IPS DF 6.9 (cell line): ENCODE data around the gene TAF7L.
"Not testable (repeated sequence)": the region's sequence is repeated elsewhere in the genome, so short reads cannot be mapped to it uniquely, and the experiment has no call there.

Experiments
- DNase-seq: peaks from one replicate; pipeline ENCODE4 v3.0.0-alpha.2; 2013; ENCODE audit warnings: low read depth, low spot score
- H3K27ac ChIP-seq: one replicate; pipeline ENCODE4 v1.5.1; 2013; ENCODE audit warnings: low read length, control low read depth
- H3K27me3 ChIP-seq: 2 replicates; pipeline ENCODE4 v1.6.1; 2013; ENCODE audit warnings: mild to moderate bottlenecking, low read length; ENCODE audit not compliant: control insufficient read depth, insufficient read depth
- H3K36me3 ChIP-seq: 2 replicates; pipeline ENCODE4 v1.6.1; 2013; ENCODE audit warnings: low read length; ENCODE audit not compliant: control insufficient read depth, insufficient read depth
- H3K4me1 ChIP-seq: 2 replicates; pipeline ENCODE4 v1.6.1; 2013; ENCODE audit warnings: low read length; ENCODE audit not compliant: control insufficient read depth, insufficient read depth
- H3K4me3 ChIP-seq: 2 replicates; pipeline ENCODE4 v1.5.1; 2013; ENCODE audit warnings: mild to moderate bottlenecking, low read length
- H3K9me3 ChIP-seq: 2 replicates; pipeline ENCODE4 v1.6.1; 2013; ENCODE audit warnings: low read length, inconsistent platforms; ENCODE audit not compliant: control insufficient read depth, insufficient read depth
- WGBS: extraction: QIAGEN DNeasy Blood & Tissue Kit; methylation state at CpG from one replicate; pipeline ENCODE4 v1.1.7; 2013; ENCODE audit warnings: mixed read lengths, missing lambda C conversion rate; ENCODE audit not compliant: insufficient read length, insufficient coverage; 5-methylcytosine and 5-hydroxymethylcytosine counted together

Gene TAF7L

GRCh38 chrX:101290957-101291603 lies at the start of gene TAF7L:
Gene TAF7L, minus strand, starts transcription at chrX:101291334. Its CDS starts 3,791 bp downstream, at chrX:101287543.
- Histone ChIP-seq H3K27ac (no peak within 1 kb of the TSS), H3K27me3 (peaks cover 2% of the 10 kb centered on the region; the same call in 1 of the 2 replicates), H3K9me3 (no peaks in the 10 kb centered on the region), H3K36me3 (no peaks in the 10 kb centered on the region), H3K4me3 (peak within 1 kb of the TSS; percentile 14; the same call in 1 of the 2 replicates), H3K4me1 (no peaks in the 10 kb centered on the region)
- no peak for DNase-seq
- WGBS, result no CpG with 5 or more reads among the region's 75 CpGs

- Histone ChIP-seq H3K27ac (no peak overlapping the region), H3K36me3 (no peaks in the 10 kb centered on the region), H3K4me1 (no peaks in the 10 kb centered on the region), H3K27me3 (no peaks in the 10 kb centered on the region), H3K9me3 (no peaks in the 10 kb centered on the region), H3K4me3 (no peak overlapping the region)
- DNase-seq, result no peak
- WGBS, result no CpG with 5 or more reads among the region's 4 CpGs
Measured at GRCh38 chrX:101337776-101338271, 46.7 kb upstream of the TAF7L start.

GRCh38 chrX:101334310-101334709 lies 43.2 kb upstream of the TAF7L start:
- H3K9me3 ChIP-seq, H3K4me3 ChIP-seq, H3K27me3 ChIP-seq, DNase-seq, H3K36me3 ChIP-seq, H3K4me1 ChIP-seq, H3K27ac ChIP-seq: not testable (repeated sequence)
- WGBS, result no CpG with 5 or more reads among the region's 7 CpGs

- H3K4me1 ChIP-seq, H3K27ac ChIP-seq, H3K4me3 ChIP-seq, DNase-seq, H3K36me3 ChIP-seq, H3K9me3 ChIP-seq, H3K27me3 ChIP-seq: not testable (repeated sequence)
- no CpG with 5 or more reads among the region's 3 CpGs for WGBS
Measured at GRCh38 chrX:101326600-101326999, 35.5 kb upstream of the TAF7L start.

- Histone ChIP-seq H3K4me1 (no peaks in the 10 kb centered on the region), H3K36me3 (no peaks in the 10 kb centered on the region), H3K27me3 (no peaks in the 10 kb centered on the region), H3K27ac (no peak overlapping the region), H3K4me3 (no peak overlapping the region), H3K9me3 (no peaks in the 10 kb centered on the region)
- no CpG with 5 or more reads among the region's 1 CpG for WGBS
- no peak for DNase-seq
Measured at GRCh38 chrX:101303790-101304189, 12.7 kb upstream of the TAF7L start.

GRCh38 chrX:101295603-101296002 lies 4.5 kb upstream of the TAF7L start:
- not testable (repeated sequence) for H3K36me3 ChIP-seq, DNase-seq, H3K4me1 ChIP-seq, H3K27me3 ChIP-seq, H3K27ac ChIP-seq, H3K9me3 ChIP-seq, H3K4me3 ChIP-seq
- WGBS, result no CpG with 5 or more reads among the region's 3 CpGs

GRCh38 chrX:101287402-101287801 lies 3.7 kb downstream of the TAF7L start:
- H3K4me3 ChIP-seq, result no peak overlapping the region

GRCh38 chrX:101276238-101276637 lies 14.9 kb downstream of the TAF7L start:
- H3K27me3 ChIP-seq, result no peaks in the 10 kb centered on the region
- H3K4me1 ChIP-seq, result no peaks in the 10 kb centered on the region
- no peaks in the 10 kb centered on the region for H3K36me3 ChIP-seq
- no peak for DNase-seq
- H3K27ac ChIP-seq, result no peak overlapping the region
- 100% methylated on average over 1 of the region's 2 CpGs for WGBS
- H3K4me3 ChIP-seq, result no peak overlapping the region
- no peaks in the 10 kb centered on the region for H3K9me3 ChIP-seq

More at GRCh38 chrX:101287402-101287801, 3.7 kb downstream of the TAF7L start:
- peaks cover 2% of the 10 kb centered on the region; the same call in 1 of the 2 replicates for H3K27me3 ChIP-seq
- H3K36me3 ChIP-seq, result no peaks in the 10 kb centered on the region
- WGBS, result no CpG with 5 or more reads among the region's 2 CpGs
- no peaks in the 10 kb centered on the region for H3K4me1 ChIP-seq
- H3K9me3 ChIP-seq, result no peaks in the 10 kb centered on the region
- DNase-seq, result peak; percentile 5
- no peak overlapping the region for H3K27ac ChIP-seq

GRCh38 chrX:101274198-101274597 lies 16.9 kb downstream of the TAF7L start:
- no peaks in the 10 kb centered on the region for H3K4me1 ChIP-seq
- H3K36me3 ChIP-seq, result no peaks in the 10 kb centered on the region
- no peaks in the 10 kb centered on the region for H3K9me3 ChIP-seq
- no peak for DNase-seq
- H3K27me3 ChIP-seq, result no peaks in the 10 kb centered on the region
- no peak overlapping the region for H3K27ac ChIP-seq
- no peak overlapping the region for H3K4me3 ChIP-seq
- WGBS, result no CpG with 5 or more reads among the region's 6 CpGs

- no CpG with 5 or more reads among the region's 5 CpGs for WGBS
- H3K9me3 ChIP-seq, result no peaks in the 10 kb centered on the region
- H3K27ac ChIP-seq, result no peak overlapping the region
- H3K4me1 ChIP-seq, result no peaks in the 10 kb centered on the region
- no peak overlapping the region for H3K4me3 ChIP-seq
- no peaks in the 10 kb centered on the region for H3K36me3 ChIP-seq
- H3K27me3 ChIP-seq, result no peaks in the 10 kb centered on the region
- no peak for DNase-seq
Measured at GRCh38 chrX:101265869-101266428, 25.2 kb downstream of the TAF7L start.

- Histone ChIP-seq H3K27ac (no peak overlapping the region), H3K36me3 (no peaks in the 10 kb centered on the region), H3K9me3 (no peaks in the 10 kb centered on the region), H3K4me3 (no peak overlapping the region), H3K4me1 (no peaks in the 10 kb centered on the region), H3K27me3 (no peaks in the 10 kb centered on the region)
- WGBS, result no CpG with 5 or more reads among the region's 2 CpGs
- DNase-seq, result no peak
Measured at GRCh38 chrX:101263766-101264165, 27.4 kb downstream of the TAF7L start.
